H1 (cell line): Measurements from ENCODE around the gene BMPR1A. TPM values are rescaled to one million over a fixed set of nuclear protein-coding genes. Genes with fewer than 3 reads are reported as not detected.

Experiments
- CTCF ChIA-PET: fragments of 300-600 bp; sonication (Branson Sonifier 250); formaldehyde crosslinking; loops from one replicate; lab custom pipeline; 2021; ENCODE audit not compliant: partially characterized antibody; lab: Charles Lee
- POLR2A ChIA-PET: fragments of 300-600 bp; sonication (Branson Sonifier 250); formaldehyde crosslinking; loops from one replicate; lab custom pipeline; 2021; ENCODE audit warnings: inconsistent platforms; ENCODE audit not compliant: partially characterized antibody; lab: Charles Lee
- DNase-seq, 2 experiments: peaks; one replicate each; pipeline versions ENCODE4 v3.0.0 to v3.0.0-alpha.2; 2010 to 2022; ENCODE audit warnings: low spot score in 2 of 2, low read depth in 1 of 2, mixed read lengths in 1 of 2
- FAIRE-seq: peaks from 2 replicates; lab custom pipeline; 2011; peaks lifted over from hg19 to GRCh38; lab: Jason Lieb, UNC
- H2AFZ ChIP-seq: 2 replicates; pipeline ENCODE4 v1.8.1; 2012; ENCODE audit warnings: low read length, inconsistent platforms
- H2AK5ac ChIP-seq: 2 replicates; pipeline ENCODE4 v1.6.1; 2013; ENCODE audit warnings: low read depth, low read length
- H2BK120ac ChIP-seq: replicated peaks from 2 replicates; pipeline ENCODE3; 2013; ENCODE audit warnings: low read depth, low read length, inconsistent platforms
- H2BK12ac ChIP-seq: 2 replicates; pipeline ENCODE4 v1.6.1; 2013; ENCODE audit warnings: low read depth, low read length
- H2BK15ac ChIP-seq: 2 replicates; pipeline ENCODE4 v1.6.1; 2013; ENCODE audit warnings: low read length
- H2BK20ac ChIP-seq: 2 replicates; pipeline ENCODE4 v1.6.1; 2013; ENCODE audit warnings: low read length
- H2BK5ac ChIP-seq: 2 replicates; pipeline ENCODE4 v1.6.1; 2013; ENCODE audit warnings: low read depth, low read length
- H3K14ac ChIP-seq: 2 replicates; pipeline ENCODE4 v1.6.1; 2013; ENCODE audit warnings: inconsistent platforms; ENCODE audit not compliant: insufficient read length
- H3K18ac ChIP-seq: 2 replicates; pipeline ENCODE4 v1.6.1; 2013; ENCODE audit warnings: low read length; ENCODE audit errors: extremely low read depth
- H3K23ac ChIP-seq: 2 replicates; pipeline ENCODE4 v1.6.1; 2013; ENCODE audit warnings: inconsistent platforms; ENCODE audit not compliant: insufficient read length
- H3K23me2 ChIP-seq: 2 replicates; pipeline ENCODE4 v1.6.1; 2013; ENCODE audit warnings: low read depth, low read length
- H3K27ac ChIP-seq: 2 replicates; pipeline ENCODE4 v1.6.1; 2011; ENCODE audit warnings: low read depth, low read length, inconsistent platforms
- H3K27me3 ChIP-seq, 4 experiments: replicated peaks in 1 of 4; 1 replicate in 1 of 4; 2 replicates in 3 of 4; pipeline versions ENCODE4 v1.6.1 to v1.8.1; 2011 to 2013; ENCODE audit warnings: low read length in 3 of 4, mild to moderate bottlenecking in 3 of 4, inconsistent platforms in 2 of 4, mixed read lengths in 2 of 4, moderate library complexity in 1 of 4; ENCODE audit not compliant: control insufficient read depth in 3 of 4, insufficient read depth in 3 of 4; ENCODE audit errors: extremely low read depth in 1 of 4
- H3K36me3 ChIP-seq, 4 experiments: 2 replicates each; pipeline versions ENCODE4 v1.6.1 to v1.8.1; 2011 to 2013; ENCODE audit warnings: mild to moderate bottlenecking in 4 of 4, low read length in 3 of 4, moderate library complexity in 2 of 4, control low read depth in 1 of 4, inconsistent platforms in 1 of 4; ENCODE audit not compliant: insufficient read depth in 4 of 4, control insufficient read depth in 2 of 4
- H3K4ac ChIP-seq: replicated peaks from 2 replicates; pipeline ENCODE3; 2013; ENCODE audit warnings: low read length, low read depth, mixed read lengths, inconsistent platforms; ENCODE audit not compliant: insufficient read length
- H3K4me1 ChIP-seq, 4 experiments: replicated peaks in 1 of 4; 1 replicate in 1 of 4; 2 replicates in 3 of 4; pipeline versions ENCODE4 v1.6.1 to v1.8.1; 2011 to 2013; ENCODE audit warnings: low read length in 3 of 4, inconsistent platforms in 2 of 4, mixed read lengths in 1 of 4; ENCODE audit not compliant: insufficient read depth in 4 of 4, control insufficient read depth in 3 of 4
- H3K4me2 ChIP-seq, 2 experiments: 2 replicates each; pipeline versions ENCODE4 v1.6.1 to v1.8.1; 2011 to 2013; ENCODE audit warnings: low read depth in 2 of 2, low read length in 2 of 2, control low read depth in 1 of 2, inconsistent platforms in 1 of 2, mild to moderate bottlenecking in 1 of 2; ENCODE audit not compliant: insufficient read depth in 1 of 2
- H3K4me3 ChIP-seq, 4 experiments: fragments of 200-600, 300-600 bp in 1 of 4; sonication (generic), shearing (Covaris generic), sonication (Bioruptor Twin) in 1 of 4; 2 replicates each; pipeline versions ENCODE4 v1.5.1 to v1.8.1; 2011 to 2016; ENCODE audit warnings: low read length in 4 of 4, low read depth in 3 of 4, control low read depth in 2 of 4, inconsistent platforms in 2 of 4, mild to moderate bottlenecking in 2 of 4, mixed read lengths in 1 of 4, moderate library complexity in 1 of 4; ENCODE audit not compliant: insufficient read depth in 2 of 4; ENCODE audit errors: extremely low read depth in 1 of 4
- H3K56ac ChIP-seq: replicated peaks from 2 replicates; pipeline ENCODE3; 2013; ENCODE audit warnings: low read depth, mild to moderate bottlenecking, mixed read lengths, low read length, inconsistent platforms; ENCODE audit not compliant: insufficient read length
- H3K79me1 ChIP-seq: 2 replicates; pipeline ENCODE4 v1.6.1; 2013; ENCODE audit warnings: low read depth, low read length, control low read depth
- H3K79me2 ChIP-seq, 2 experiments: 2 replicates each; pipeline versions ENCODE4 v1.6.1 to v1.8.1; 2012 to 2013; ENCODE audit warnings: low read length in 2 of 2, mild to moderate bottlenecking in 2 of 2, inconsistent platforms in 1 of 2; ENCODE audit not compliant: insufficient read depth in 2 of 2, control insufficient read depth in 1 of 2
- H3K9ac ChIP-seq, 4 experiments: replicated peaks in 1 of 4; 1 replicate in 1 of 4; 2 replicates in 3 of 4; pipeline versions ENCODE4 v1.6.1 to v1.8.1; 2011 to 2013; ENCODE audit warnings: low read depth in 3 of 4, low read length in 3 of 4, control low read depth in 2 of 4, mild to moderate bottlenecking in 2 of 4, moderate library complexity in 2 of 4, inconsistent platforms in 1 of 4; ENCODE audit errors: extremely low read depth in 1 of 4
- H3K9me3 ChIP-seq, 2 experiments: 2 replicates each; pipeline versions ENCODE4 v1.6.1 to v1.8.1; 2012 to 2013; ENCODE audit warnings: mild to moderate bottlenecking in 2 of 2, moderate library complexity in 2 of 2, control low read depth in 1 of 2, inconsistent platforms in 1 of 2, low read depth in 1 of 2, low read length in 1 of 2, mixed read lengths in 1 of 2; ENCODE audit not compliant: insufficient read depth in 2 of 2
- H4K20me1 ChIP-seq, 2 experiments: replicated peaks in 1 of 2; 2 replicates each; pipeline versions ENCODE3 to v1.8.1; 2011 to 2013; ENCODE audit warnings: inconsistent platforms in 2 of 2, low read length in 2 of 2, mild to moderate bottlenecking in 1 of 2; ENCODE audit not compliant: insufficient read depth in 2 of 2, control insufficient read depth in 1 of 2
- H4K5ac ChIP-seq: 2 replicates; pipeline ENCODE4 v1.6.1; 2013; ENCODE audit warnings: low read length, low read depth, mixed read lengths, inconsistent platforms; ENCODE audit not compliant: insufficient read length
- H4K8ac ChIP-seq: 2 replicates; pipeline ENCODE4 v1.8.0; 2013; ENCODE audit warnings: mild to moderate bottlenecking, moderate library complexity, low read length, inconsistent platforms; ENCODE audit not compliant: insufficient read depth; ENCODE audit errors: extremely low read depth
- H4K91ac ChIP-seq: replicated peaks from 2 replicates; pipeline ENCODE3; 2013; ENCODE audit warnings: low read length, mixed read lengths, inconsistent platforms; ENCODE audit not compliant: insufficient read length
- ATF2 ChIP-seq: IDR thresholded peaks from 2 replicates; pipeline ENCODE4 v1.6.1; 2012; ENCODE audit warnings: low read length, inconsistent platforms
- E2F6 ChIP-seq: IDR thresholded peaks from 2 replicates; pipeline ENCODE4 v1.6.1; 2012; ENCODE audit warnings: inconsistent platforms
- HDAC2 ChIP-seq, 2 experiments: fragments of 300-600 bp in 1 of 2; sonication (generic) in 1 of 2; IDR thresholded peaks; 2 replicates each; pipeline ENCODE4 v1.6.1; 2011 to 2012; ENCODE audit warnings: low read depth in 2 of 2, low read length in 2 of 2, mild to moderate bottlenecking in 2 of 2, moderate library complexity in 2 of 2, borderline replicate concordance in 1 of 2, inconsistent platforms in 1 of 2
- JUND ChIP-seq: IDR thresholded peaks from 2 replicates; pipeline ENCODE4 v1.6.1; 2011; ENCODE audit warnings: mild to moderate bottlenecking, improper control_type of control experiment, low read length
- KDM1A ChIP-seq: fragments of 200-600, 300-600 bp; sonication (generic); IDR thresholded peaks from 2 replicates; pipeline ENCODE4 v1.7.1; 2016; ENCODE audit warnings: mild to moderate bottlenecking, low read length, borderline replicate concordance
- PHF8 ChIP-seq: fragments of 200-600 bp; sonication (generic); conservative IDR thresholded peaks from 2 replicates; pipeline ENCODE4 v1.7.1; 2012; ENCODE audit warnings: low read depth, mild to moderate bottlenecking, inconsistent platforms, low read length, moderate library complexity
- RAD21 ChIP-seq, 2 experiments: IDR thresholded peaks in 1 of 2; conservative IDR thresholded peaks in 1 of 2; 2 replicates each; pipeline ENCODE4 v1.6.1; 2011; ENCODE audit warnings: low read depth in 2 of 2, low read length in 2 of 2, improper control_type of control experiment in 1 of 2, inconsistent platforms in 1 of 2, mild to moderate bottlenecking in 1 of 2, moderate library complexity in 1 of 2
- RBBP5 ChIP-seq: IDR thresholded peaks from 2 replicates; pipeline ENCODE4 v1.7.1; 2012; ENCODE audit warnings: low read depth, mild to moderate bottlenecking, inconsistent platforms, low read length, moderate library complexity, borderline replicate concordance
- RXRA ChIP-seq: IDR thresholded peaks from 2 replicates; pipeline ENCODE4 v1.6.1; 2011; ENCODE audit warnings: low read depth, mild to moderate bottlenecking, low read length, moderate library complexity; ENCODE audit not compliant: insufficient read depth
- YY1 ChIP-seq: IDR thresholded peaks from 2 replicates; pipeline ENCODE4 v1.6.1; 2011; ENCODE audit warnings: low read depth, mild to moderate bottlenecking, low read length
- WGBS, 2 experiments: shearing (Covaris generic) in 1 of 2; methylation state at CpG; one replicate each; pipeline versions ENCODE4 v1.1.6 to v1.1.7; 2013 to 2015; ENCODE audit warnings: low lambda C conversion rate in 2 of 2, mixed read lengths in 2 of 2, inconsistent platforms in 1 of 2, low coverage in 1 of 2, missing lambda C conversion rate in 1 of 2; ENCODE audit not compliant: insufficient replicate concordance in 2 of 2, insufficient coverage in 1 of 2, insufficient read length in 1 of 2; ENCODE audit errors: extremely low coverage in 1 of 2, missing lambda C conversion rate in 1 of 2; 5-methylcytosine and 5-hydroxymethylcytosine counted together
- polyA plus RNA-seq, 7 experiments: library from polyadenylated mRNA; depleted of rRNA in 3 of 7; stranded (reverse) in 5 of 7; unstranded in 2 of 7; fragments of >200 nt in 5 of 7; fragments of 200-250 nt in 2 of 7; gene quantifications; 1 replicate in 5 of 7; 2 replicates in 1 of 7; 4 replicates in 1 of 7; pipeline versions ENCODE4 v1.2.1 to v1.2.3, GENCODE V29; 2011 to 2013; ENCODE audit warnings: missing spikeins in 2 of 7, mixed read lengths in 2 of 7
- total RNA-seq: library from RNA; stranded (reverse); fragmentation: NEBNext Ultra II Directional; extraction: Animal tissue kit (Norgen Biotek cat#: 25700); gene quantifications from 2 replicates; pipeline ENCODE4 v1.2.1, GENCODE V29; 2021

BMPR1A gene
- total and polyA plus RNA-seq, 2 of the 8 experiments (the other 6 are each of a cell fraction or from before 2014, with no cell fraction given), result 34.4 to 129 TPM

GRCh38 chr10:86964847-86965190, 208.4 kb downstream of the BMPR1A start:
- H3K9me3 ChIP-seq, result no peaks in the 10 kb centered on the region
- H4K91ac ChIP-seq, result no peak overlapping the region
- DNase-seq, result no peak
- H3K56ac ChIP-seq, result no peak overlapping the region
- H3K18ac ChIP-seq, result no peak overlapping the region
- no peaks in the 10 kb centered on the region for H4K20me1 ChIP-seq
- no peaks in the 10 kb centered on the region for H3K79me2 ChIP-seq
- 88% methylated on average over 2 of the region's 2 CpGs; no CpG with 5 or more reads in 1 of the 2 experiments for WGBS, 2 experiments
- no peak overlapping the region for H3K27ac ChIP-seq
- CTCF ChIA-PET, result interaction anchor here (3.5 to 22.5 kb wide), 2 partner anchors 12 to 18 kb away, joined by 25 to 975 read pairs; partner anchors contain the start of genes MMRN2 and SNCG
- FAIRE-seq, result no peak
- H3K27me3 ChIP-seq, result no peaks in the 10 kb centered on the region; a peak in 2 of 7 replicates
- no peak overlapping the region for H4K8ac ChIP-seq
- H3K4me3 ChIP-seq, result no peak overlapping the region
- peaks cover 3 to 31% (median 20%) of the 10 kb centered on the region in 4 experiments for H3K4me1 ChIP-seq
- no peaks in the 10 kb centered on the region for H3K23me2 ChIP-seq
- no peak overlapping the region for H2BK12ac ChIP-seq
- no peaks in the 10 kb centered on the region for H3K79me1 ChIP-seq
- no peak overlapping the region for H4K5ac ChIP-seq
- POLR2A ChIA-PET, result interaction anchor here (0.9 to 2.5 kb wide), 3 partner anchors 11 to 22 kb away, joined by 3 to 10 read pairs (median 5); no protein-coding TSS in a partner anchor
- no peak overlapping the region for H2BK5ac ChIP-seq
- H2BK120ac ChIP-seq, result no peak overlapping the region
- H3K9ac ChIP-seq, result no peak overlapping the region
- H2AK5ac ChIP-seq, result no peak overlapping the region; the same call in 1 of the 2 replicates
- H2AFZ ChIP-seq, result no peak overlapping the region
- no peak overlapping the region for H3K4me2 ChIP-seq
- H3K36me3 ChIP-seq, result no peaks in the 10 kb centered on the region
- no peak overlapping the region for H3K4ac ChIP-seq
- H3K14ac ChIP-seq, result no peak overlapping the region
- 0 out of 2 replicates have a peak overlapping the region, but pooled peaks have one; percentile 8 for H2BK15ac ChIP-seq
- H3K23ac ChIP-seq, result no peak overlapping the region
- H2BK20ac ChIP-seq, result no peak overlapping the region
- TF ChIP-seq PHF8 (no peak), ATF2 (no peak), RAD21 (IDR thresholded peaks at IDR 0.05 in 1 of 2, conservative IDR thresholded peaks at IDR 0.05 in 1 of 2; ENCODE audit: low read depth in 2 of 2, low read length in 2 of 2) (no peak), KDM1A (no peak), YY1 (no peak), RXRA (no peak), RBBP5 (no peak), JUND (no peak), HDAC2 (IDR thresholded peaks at IDR 0.05; ENCODE audit: borderline replicate concordance in 1 of 2, low read depth in 2 of 2, low read length in 2 of 2) (no peak), E2F6 (no peak)
